DND-41 (cell line): ENCODE measurements around the gene ARHGAP8.

Source experiments
- ATAC-seq: fragments of 200-7000 bp; cut with Tn5 transposase; 3 replicates; pipeline ENCODE4 v1.9.1; 2021; ENCODE audit warnings: low read depth; ENCODE audit not compliant: insufficient read depth
- DNase-seq: peaks from one replicate; pipeline ENCODE4 v3.0.0-alpha.2; 2020
- H2AFZ ChIP-seq: 2 replicates; pipeline ENCODE4 v1.6.0; 2012; ENCODE audit warnings: low read depth, low read length
- H3K27ac ChIP-seq: 2 replicates; pipeline ENCODE4 v1.5.1; 2012; ENCODE audit warnings: low read length, inconsistent platforms
- H3K27me3 ChIP-seq: fragments of 200-600 bp; sonication (generic); 2 replicates; pipeline ENCODE4 v1.6.0; 2012; ENCODE audit warnings: low read length, mild to moderate bottlenecking, inconsistent platforms; ENCODE audit not compliant: insufficient read depth, poor library complexity
- H3K36me3 ChIP-seq: 2 replicates; pipeline ENCODE4 v1.5.1; 2012; ENCODE audit warnings: low read length, inconsistent platforms; ENCODE audit not compliant: insufficient read depth
- H3K4me1 ChIP-seq: 2 replicates; pipeline ENCODE4 v1.5.1; 2012; ENCODE audit warnings: mild to moderate bottlenecking, low read length; ENCODE audit not compliant: insufficient read depth
- H3K4me2 ChIP-seq: 2 replicates; pipeline ENCODE4 v1.6.0; 2012; ENCODE audit warnings: mild to moderate bottlenecking, moderate library complexity, low read length, inconsistent platforms; ENCODE audit not compliant: insufficient read depth
- H3K4me3 ChIP-seq, 2 experiments: fragments of 200-600 bp in 1 of 2; shearing (Covaris generic) in 1 of 2; 2 replicates each; pipeline ENCODE4 v1.5.1; 2012 to 2016; ENCODE audit warnings: inconsistent platforms in 2 of 2, low read length in 2 of 2, mild to moderate bottlenecking in 2 of 2, low read depth in 1 of 2, moderate library complexity in 1 of 2
- H3K79me2 ChIP-seq: 2 replicates; pipeline ENCODE4 v1.6.0; 2012; ENCODE audit warnings: low read length, inconsistent platforms; ENCODE audit not compliant: insufficient read depth
- H3K9ac ChIP-seq: 2 replicates; pipeline ENCODE4 v1.6.0; 2012; ENCODE audit warnings: low read depth, mild to moderate bottlenecking, inconsistent platforms, low read length, moderate library complexity
- H3K9me3 ChIP-seq: 2 replicates; pipeline ENCODE4 v1.5.1; 2012; ENCODE audit warnings: low read length, moderate library complexity, mild to moderate bottlenecking, inconsistent platforms; ENCODE audit not compliant: insufficient read depth, severe bottlenecking
- H4K20me1 ChIP-seq: 2 replicates; pipeline ENCODE4 v1.6.0; 2012; ENCODE audit warnings: low read length; ENCODE audit not compliant: insufficient read depth
- EZH2 ChIP-seq: IDR thresholded peaks from 3 replicates; pipeline ENCODE4 v1.6.1; 2012; ENCODE audit warnings: borderline replicate concordance, low read depth, mild to moderate bottlenecking, moderate library complexity, low read length, inconsistent platforms; ENCODE audit not compliant: severe bottlenecking
- TF ChIP-seq, protein P1 (sequence below): IDR thresholded peaks from 2 replicates; pipeline ENCODE4 v1.5.1; 2012; ENCODE audit warnings: borderline replicate concordance, low read length, moderate library complexity, mild to moderate bottlenecking; ENCODE audit not compliant: poor library complexity, severe bottlenecking; ENCODE audit errors: extremely low read depth

Gene ARHGAP8

DNA sequence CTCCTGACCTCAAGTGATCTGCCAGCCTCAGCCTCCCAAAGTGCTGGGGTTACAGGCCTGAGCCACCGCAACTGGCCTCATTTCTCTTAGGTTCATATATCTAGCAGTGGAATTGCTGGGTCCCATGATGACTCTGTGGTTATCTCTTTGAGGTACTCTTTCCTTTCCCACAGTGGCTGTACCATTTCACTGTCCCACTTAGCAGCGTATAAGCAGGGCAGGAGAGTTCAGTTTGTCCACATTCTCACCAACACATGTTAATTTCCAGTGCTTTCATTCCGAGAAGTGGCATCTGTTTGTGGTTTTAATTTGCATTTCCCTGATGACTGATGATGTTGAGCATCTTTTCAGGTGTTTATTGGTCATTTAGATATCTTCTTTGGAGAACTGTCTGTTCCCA is 34.0 kb upstream of the ARHGAP8 start:
- H3K36me3 ChIP-seq: no peaks in the 10 kb centered on the region

DNA sequence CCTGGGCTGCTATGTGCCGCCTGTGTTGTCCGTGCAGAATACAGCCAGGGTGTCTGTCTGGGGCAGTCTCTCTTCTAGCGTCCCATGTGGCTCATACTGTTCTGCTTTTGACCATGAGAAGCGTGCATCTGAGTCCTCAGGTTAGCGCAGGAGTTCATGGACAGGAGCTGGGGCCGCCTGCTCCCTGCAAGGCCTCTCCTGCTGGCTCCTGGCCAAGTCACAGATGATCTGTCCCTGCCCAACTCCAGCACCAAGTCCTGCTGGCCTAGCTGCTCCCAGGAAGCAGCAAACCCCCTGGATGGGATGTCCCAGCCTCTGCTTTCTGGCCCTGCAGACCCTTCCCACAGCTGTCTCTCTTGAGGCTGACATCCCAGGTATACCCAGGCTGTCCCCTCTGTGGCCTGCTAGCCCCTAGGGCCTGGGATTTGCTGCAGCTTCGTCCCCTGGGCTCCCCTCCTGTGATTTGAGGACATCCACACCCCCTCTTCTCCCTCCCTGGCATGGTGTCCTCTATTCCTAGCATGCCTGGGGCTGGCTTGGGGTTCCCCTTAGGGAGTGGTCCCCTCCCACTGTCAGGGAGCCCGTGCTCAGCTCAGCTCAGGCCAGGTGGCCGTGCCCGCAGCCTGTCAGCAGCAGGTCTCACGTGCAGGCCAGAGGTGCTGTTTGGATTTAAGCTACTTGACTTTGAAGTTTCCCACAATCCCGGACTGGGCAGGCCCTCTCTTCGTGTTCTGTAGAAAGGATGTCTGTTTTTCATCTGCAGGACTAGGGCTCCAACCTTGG is 32.6 kb upstream of the ARHGAP8 start:
- Histone ChIP-seq H3K4me1 (peaks cover 8% of the 10 kb centered on the region), H3K79me2 (no peaks in the 10 kb centered on the region), H3K9ac (no peak overlapping the region), H3K36me3 (no peaks in the 10 kb centered on the region), H3K9me3 (no peaks in the 10 kb centered on the region), H3K4me2 (no peak overlapping the region), H4K20me1 (no peaks in the 10 kb centered on the region; the same call in 1 of the 2 replicates), H3K27ac (no peak overlapping the region), H3K4me3 (no peak overlapping the region), H3K27me3 (no peaks in the 10 kb centered on the region), H2AFZ (no peak overlapping the region)
- TF ChIP-seq, protein P1, sequence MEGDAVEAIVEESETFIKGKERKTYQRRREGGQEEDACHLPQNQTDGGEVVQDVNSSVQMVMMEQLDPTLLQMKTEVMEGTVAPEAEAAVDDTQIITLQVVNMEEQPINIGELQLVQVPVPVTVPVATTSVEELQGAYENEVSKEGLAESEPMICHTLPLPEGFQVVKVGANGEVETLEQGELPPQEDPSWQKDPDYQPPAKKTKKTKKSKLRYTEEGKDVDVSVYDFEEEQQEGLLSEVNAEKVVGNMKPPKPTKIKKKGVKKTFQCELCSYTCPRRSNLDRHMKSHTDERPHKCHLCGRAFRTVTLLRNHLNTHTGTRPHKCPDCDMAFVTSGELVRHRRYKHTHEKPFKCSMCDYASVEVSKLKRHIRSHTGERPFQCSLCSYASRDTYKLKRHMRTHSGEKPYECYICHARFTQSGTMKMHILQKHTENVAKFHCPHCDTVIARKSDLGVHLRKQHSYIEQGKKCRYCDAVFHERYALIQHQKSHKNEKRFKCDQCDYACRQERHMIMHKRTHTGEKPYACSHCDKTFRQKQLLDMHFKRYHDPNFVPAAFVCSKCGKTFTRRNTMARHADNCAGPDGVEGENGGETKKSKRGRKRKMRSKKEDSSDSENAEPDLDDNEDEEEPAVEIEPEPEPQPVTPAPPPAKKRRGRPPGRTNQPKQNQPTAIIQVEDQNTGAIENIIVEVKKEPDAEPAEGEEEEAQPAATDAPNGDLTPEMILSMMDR: no peak
- TF ChIP-seq EZH2: no peak
- no peak for ATAC-seq
- no peak for DNase-seq

More for the DNA sequence above, 34.0 kb upstream of the ARHGAP8 start:
- no peak overlapping the region for H3K4me2 ChIP-seq
- H3K4me1 ChIP-seq: peaks cover 8% of the 10 kb centered on the region
- TF ChIP-seq, protein P1: no peak
- no peak for TF ChIP-seq EZH2
- no peak overlapping the region for H3K27ac ChIP-seq
- no peaks in the 10 kb centered on the region; the same call in 1 of the 2 replicates for H4K20me1 ChIP-seq
- H3K4me3 ChIP-seq: no peak overlapping the region
- ATAC-seq (peak; percentile 93), DNase-seq (peak; percentile 69)
- H3K9ac ChIP-seq: no peak overlapping the region
- H3K27me3 ChIP-seq: no peaks in the 10 kb centered on the region
- no peaks in the 10 kb centered on the region for H3K79me2 ChIP-seq
- H3K9me3 ChIP-seq: no peaks in the 10 kb centered on the region
- no peak overlapping the region for H2AFZ ChIP-seq

DNA sequence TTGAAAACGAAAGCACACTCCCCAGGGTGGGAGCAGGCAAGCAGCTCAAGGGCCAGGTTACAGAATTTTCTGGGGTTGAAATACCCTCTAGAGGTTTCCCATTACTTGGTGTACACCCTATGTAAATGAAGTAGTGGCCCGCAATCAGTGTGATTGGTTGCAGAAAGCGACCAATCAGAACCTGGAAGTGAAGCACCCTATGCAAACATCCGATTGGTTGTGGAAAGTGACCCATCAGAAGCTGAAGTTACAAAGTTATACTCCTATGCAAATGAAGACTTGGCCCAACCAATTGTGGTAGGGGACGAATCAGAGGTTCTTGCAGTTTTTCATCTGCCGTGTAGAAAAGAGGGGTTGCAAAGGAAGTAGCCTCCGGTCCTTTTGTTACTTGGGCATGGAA is 31.2 kb upstream of the ARHGAP8 start:
- Histone ChIP-seq H3K4me3 (no peak overlapping the region), H3K4me2 (no peak overlapping the region), H3K4me1 (peaks cover 8% of the 10 kb centered on the region), H2AFZ (no peak overlapping the region), H3K27me3 (no peaks in the 10 kb centered on the region), H4K20me1 (no peaks in the 10 kb centered on the region; the same call in 1 of the 2 replicates), H3K79me2 (no peaks in the 10 kb centered on the region), H3K36me3 (no peaks in the 10 kb centered on the region), H3K9me3 (no peaks in the 10 kb centered on the region), H3K9ac (no peak overlapping the region), H3K27ac (no peak overlapping the region)
- ATAC-seq: no peak
- TF ChIP-seq, protein P1: no peak
- no peak for TF ChIP-seq EZH2
- DNase-seq: no peak
